ENCODE results near the gene ECHDC3. TPM values are rescaled to one million over a fixed set of nuclear protein-coding genes. Genes with fewer than 3 reads are reported as not detected.

ECHDC3 gene
- total RNA-seq, 1 donor from 2014 or later, result 0.48 TPM

- DNase-seq (ENCODE audit: low spot score), result peak; percentile 34
Measured at GRCh38 chr10:11776080-11776479, 33.9 kb downstream of the ECHDC3 start.

- DNase-seq (ENCODE audit: low spot score), result no peak
Measured at GRCh38 chr10:11781114-11781513, 38.9 kb downstream of the ECHDC3 start.

GRCh38 chr10:11782793-11783557 is 40.8 kb downstream of the ECHDC3 start:
- peak; percentile 73 for DNase-seq (ENCODE audit: low spot score)

GRCh38 chr10:11783558-11783865 is 41.3 kb downstream of the ECHDC3 start:
- no peak for DNase-seq (ENCODE audit: low spot score)

- no peak for DNase-seq (ENCODE audit: low spot score)
Measured at GRCh38 chr10:11787374-11787773, 45.2 kb downstream of the ECHDC3 start.

GRCh38 chr10:11787846-11788245 is 45.7 kb downstream of the ECHDC3 start:
- no peak for DNase-seq (ENCODE audit: low spot score)

GRCh38 chr10:11789306-11789705 is 47.1 kb downstream of the ECHDC3 start:
- DNase-seq (ENCODE audit: low spot score), result no peak

- no peak for DNase-seq (ENCODE audit: low spot score)
Measured at GRCh38 chr10:11789956-11790355, 47.8 kb downstream of the ECHDC3 start.

GRCh38 chr10:11793762-11794479 is 51.7 kb downstream of the ECHDC3 start:
- no peak for DNase-seq (ENCODE audit: low spot score)

- no peak for DNase-seq (ENCODE audit: low spot score)
Measured at GRCh38 chr10:11794566-11794965, 52.4 kb downstream of the ECHDC3 start.

- DNase-seq (ENCODE audit: low spot score), result no peak
Measured at GRCh38 chr10:11795101-11795920, 53.1 kb downstream of the ECHDC3 start.

GRCh38 chr10:11796474-11796873 is 54.3 kb downstream of the ECHDC3 start:
- no peak for DNase-seq (ENCODE audit: low spot score)

- DNase-seq (ENCODE audit: low spot score), result no peak
Measured at GRCh38 chr10:11797281-11797680, 55.1 kb downstream of the ECHDC3 start.

GRCh38 chr10:11797847-11798633 is 55.9 kb downstream of the ECHDC3 start:
- DNase-seq (ENCODE audit: low spot score), result no peak

- DNase-seq (ENCODE audit: low spot score), result no peak
Measured at GRCh38 chr10:11798845-11799735, 56.9 kb downstream of the ECHDC3 start.

GRCh38 chr10:11799736-11800080 is 57.5 kb downstream of the ECHDC3 start:
- no peak for DNase-seq (ENCODE audit: low spot score)

GRCh38 chr10:11804336-11804735 is 62.2 kb downstream of the ECHDC3 start:
- no peak for DNase-seq (ENCODE audit: low spot score)

GRCh38 chr10:11805792-11806191 is 63.6 kb downstream of the ECHDC3 start:
- no peak for DNase-seq (ENCODE audit: low spot score)

- no peak for DNase-seq (ENCODE audit: low spot score)
Measured at GRCh38 chr10:11806706-11807105, 64.5 kb downstream of the ECHDC3 start.

- DNase-seq (ENCODE audit: low spot score), result no peak
Measured at GRCh38 chr10:11808808-11809207, 66.6 kb downstream of the ECHDC3 start.

GRCh38 chr10:11810313-11810766 is 68.2 kb downstream of the ECHDC3 start:
- peak; percentile 31 for DNase-seq (ENCODE audit: low spot score)
